GM21423 (cell line): Measurements from ENCODE around the gene SLC25A42.
"Not testable (repeated sequence)": the region's sequence is repeated elsewhere in the genome, so short reads cannot be mapped to it uniquely, and the experiment has no call there.

Source experiments
- ATAC-seq: cut with Tn5 transposase; IDR thresholded peaks from one replicate; pipeline ENCODE4 v1.9.1; 2021; ENCODE audit warnings: mild to moderate bottlenecking, moderate library complexity; ENCODE audit not compliant: unreplicated experiment

The SLC25A42 gene

GRCh38 chr19:19063183-19064097 is at the start of gene SLC25A42:
Gene SLC25A42, plus strand, starts transcription at chr19:19063994. Its CDS starts 32,131 bp downstream, at chr19:19096125.
- peak; percentile 90 for ATAC-seq

GRCh38 chr19:19021115-19021514 is 42.7 kb upstream of the SLC25A42 start:
- no peak for ATAC-seq

- ATAC-seq: no peak
Measured at GRCh38 chr19:19022380-19022961, 41.3 kb upstream of the SLC25A42 start.

- ATAC-seq: not testable (repeated sequence)
Measured at GRCh38 chr19:19023376-19023775, 40.4 kb upstream of the SLC25A42 start.

GRCh38 chr19:19025861-19026260 is 37.9 kb upstream of the SLC25A42 start:
- ATAC-seq: no peak

- ATAC-seq: no peak
Measured at GRCh38 chr19:19026299-19026971, 37.4 kb upstream of the SLC25A42 start.

- no peak for ATAC-seq
Measured at GRCh38 chr19:19027228-19027627, 36.6 kb upstream of the SLC25A42 start.

GRCh38 chr19:19028526-19028925 is 35.3 kb upstream of the SLC25A42 start:
- ATAC-seq: no peak

- ATAC-seq: no peak
Measured at GRCh38 chr19:19031891-19032290, 31.9 kb upstream of the SLC25A42 start.

- ATAC-seq: peak; percentile 40
Measured at GRCh38 chr19:19032420-19033175, 31.2 kb upstream of the SLC25A42 start.

GRCh38 chr19:19033176-19033425 is 30.7 kb upstream of the SLC25A42 start:
- no peak for ATAC-seq

- ATAC-seq: peak; percentile 73
Measured at GRCh38 chr19:19033426-19034203, 30.2 kb upstream of the SLC25A42 start, which contains the start of the genes ARMC6 and SUGP2. Gene ARMC6, plus strand, starts transcription at chr19:19033603. Its CDS starts 607 bp downstream, at chr19:19034210. Gene SUGP2, minus strand, starts transcription at chr19:19033517. Its CDS starts 2,446 bp downstream, at chr19:19031071.

- ATAC-seq: no peak
Measured at GRCh38 chr19:19034204-19034624, 29.6 kb upstream of the SLC25A42 start.

GRCh38 chr19:19039901-19040300 is 23.9 kb upstream of the SLC25A42 start:
- no peak for ATAC-seq

- ATAC-seq: no peak
Measured at GRCh38 chr19:19040417-19040816, 23.4 kb upstream of the SLC25A42 start.

GRCh38 chr19:19042732-19043280 is 21.0 kb upstream of the SLC25A42 start:
- ATAC-seq: no peak

GRCh38 chr19:19043481-19043880 is 20.3 kb upstream of the SLC25A42 start:
- no peak for ATAC-seq

GRCh38 chr19:19043881-19044280 is 19.9 kb upstream of the SLC25A42 start:
- ATAC-seq: no peak

GRCh38 chr19:19049406-19049805 is 14.4 kb upstream of the SLC25A42 start:
- no peak for ATAC-seq

- ATAC-seq: no peak
Measured at GRCh38 chr19:19050104-19050503, 13.7 kb upstream of the SLC25A42 start.
